Panc1 (cell line): ENCODE data around the gene PDE6A. TPM values are rescaled to one million over a fixed set of nuclear protein-coding genes. Genes with fewer than 3 reads are reported as not detected.
A peak's percentile ranks its signal among the peaks of the same experiment; 100 is the strongest.

Source experiments
- ATAC-seq: fragments of 200-7000 bp; cut with Tn5 transposase; 2 replicates; pipeline ENCODE4 v1.9.1; 2020; ENCODE audit warnings: mild to moderate bottlenecking, moderate library complexity
- BruUV-seq: library from RNA; stranded (reverse); fragments of 400-500 nt; replicated peaks from 2 replicates; lab custom pipeline; 2021; lab: Mats Ljungman, UMichigan
- CTCF ChIA-PET: fragments of 300-600 bp; sonication (Branson Sonifier 250); formaldehyde crosslinking; loops from one replicate; lab custom pipeline; 2022; ENCODE audit warnings: antibody characterized with exemption; lab: Charles Lee
- POLR2A ChIA-PET: fragments of 300-600 bp; sonication (Branson Sonifier 250); formaldehyde crosslinking; loops from one replicate; lab custom pipeline; 2022; ENCODE audit warnings: antibody characterized with exemption; lab: Charles Lee
- DNase-seq: peaks from one replicate; pipeline ENCODE4 v3.0.0-alpha.2; 2010; ENCODE audit warnings: low read depth, low spot score
- H3K27ac ChIP-seq: 2 replicates; pipeline ENCODE4 v1.5.1; 2011; ENCODE audit warnings: mild to moderate bottlenecking, low read length, inconsistent platforms
- H3K27me3 ChIP-seq: fragments of 200-500 bp; sonication (Bioruptor generic); 2 replicates; pipeline ENCODE4 v1.6.0; 2014; ENCODE audit warnings: low read length, inconsistent platforms; ENCODE audit not compliant: control insufficient read depth, insufficient read depth
- H3K36me3 ChIP-seq: fragments of 200-500 bp; sonication (Bioruptor generic); 2 replicates; pipeline ENCODE4 v1.5.1; 2014; ENCODE audit warnings: inconsistent platforms, mild to moderate bottlenecking, low read length, moderate library complexity; ENCODE audit not compliant: control insufficient read depth, insufficient read depth
- H3K4me1 ChIP-seq: 2 replicates; pipeline ENCODE4 v1.5.1; 2011; ENCODE audit warnings: inconsistent platforms, mild to moderate bottlenecking, low read length, moderate library complexity; ENCODE audit not compliant: control insufficient read depth, insufficient read depth
- H3K4me3 ChIP-seq, 2 experiments: 2 replicates each; pipeline ENCODE4 v1.5.1; 2011 to 2012; ENCODE audit warnings: low read depth in 2 of 2, low read length in 2 of 2, mild to moderate bottlenecking in 2 of 2, inconsistent platforms in 1 of 2, moderate library complexity in 1 of 2
- H3K9me3 ChIP-seq: fragments of 200-500 bp; sonication (Bioruptor generic); 2 replicates; pipeline ENCODE4 v1.5.1; 2014; ENCODE audit warnings: low read depth, mild to moderate bottlenecking, inconsistent platforms, low read length, moderate library complexity; ENCODE audit not compliant: control insufficient read depth, insufficient read depth
- POLR2AphosphoS5 ChIP-seq: IDR thresholded peaks from 2 replicates; pipeline ENCODE4 v1.6.1; 2012; ENCODE audit warnings: mild to moderate bottlenecking, low read depth, low read length, moderate library complexity
- SIN3A ChIP-seq: IDR thresholded peaks from 2 replicates; pipeline ENCODE4 v1.6.1; 2012; ENCODE audit warnings: low read depth, mild to moderate bottlenecking, low read length, moderate library complexity, borderline replicate concordance; ENCODE audit not compliant: insufficient read depth
- TCF7L2 ChIP-seq: IDR thresholded peaks from 2 replicates; pipeline ENCODE4 v1.6.1; 2011; ENCODE audit warnings: mild to moderate bottlenecking, low read depth, low read length, inconsistent platforms
- in situ Hi-C: cut with HindIII; loops from 2 replicates; pipeline ENCODE4 v1.10.0; 2016; ENCODE audit warnings: low sequenced_read_pairs, low pct_unique_long_range_greater_than_20kb
- intact Hi-C: fragments of 100-400 bp; cut with micrococcal nuclease; formaldehyde crosslinking; loops from one replicate; pipeline ENCODE4 v1.10.0; 2022; ENCODE audit not compliant: unreplicated experiment
- total RNA-seq: library from RNA; stranded (reverse); gene quantifications from one replicate; pipeline ENCODE4 v1.2.1, GENCODE V29; 2021; ENCODE audit not compliant: unreplicated experiment
- TF ChIP-seq, protein P1 (sequence below), 2 experiments: IDR thresholded peaks; 2 replicates each; pipeline ENCODE4 v1.6.1; 2011 to 2012; ENCODE audit warnings: low read depth in 2 of 2, control low read depth in 1 of 2, low read length in 1 of 2, mild to moderate bottlenecking in 1 of 2, moderate library complexity in 1 of 2; ENCODE audit not compliant: insufficient read depth in 1 of 2
- TF ChIP-seq, protein P2 (sequence below): fragments of 450-650 bp; IDR thresholded peaks from 2 replicates; pipeline ENCODE4 v1.5.1; 2017; ENCODE audit warnings: mild to moderate bottlenecking

The PDE6A gene
- total RNA-seq, 1 experiment from 2014 or later = 0.33 TPM

DNA sequence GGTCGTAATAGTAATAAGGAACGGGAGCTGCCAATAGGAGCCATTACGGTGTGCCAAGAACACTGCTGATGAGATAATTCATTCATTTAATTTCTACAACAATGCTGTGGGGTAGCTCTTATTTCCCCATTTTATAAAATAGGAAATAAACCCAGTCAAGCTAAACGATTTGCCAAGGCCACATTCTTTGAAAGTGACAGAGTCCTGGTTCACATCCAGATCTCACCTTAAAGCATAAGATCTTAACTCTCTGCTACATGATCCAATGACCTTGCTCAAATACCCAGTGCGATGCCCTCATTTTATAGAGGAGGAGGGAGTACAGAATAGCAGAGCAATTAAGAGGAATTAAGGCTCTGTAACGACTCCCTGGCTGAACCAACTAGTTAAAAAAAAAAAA, 5.0 kb downstream of the PDE6A start:
- no peak overlapping the region; a peak in 1 of 4 replicates for H3K4me3 ChIP-seq
- in situ Hi-C loops (no loop called here), intact Hi-C loops (no loop called here)
- no peaks in the 10 kb centered on the region for H3K36me3 ChIP-seq
- no peak for DNase-seq
- H3K4me1 ChIP-seq = peaks cover 66% of the 10 kb centered on the region
- TF ChIP-seq SIN3A (no peak), POLR2AphosphoS5 (no peak), TCF7L2 (no peak)
- TF ChIP-seq, protein P1, sequence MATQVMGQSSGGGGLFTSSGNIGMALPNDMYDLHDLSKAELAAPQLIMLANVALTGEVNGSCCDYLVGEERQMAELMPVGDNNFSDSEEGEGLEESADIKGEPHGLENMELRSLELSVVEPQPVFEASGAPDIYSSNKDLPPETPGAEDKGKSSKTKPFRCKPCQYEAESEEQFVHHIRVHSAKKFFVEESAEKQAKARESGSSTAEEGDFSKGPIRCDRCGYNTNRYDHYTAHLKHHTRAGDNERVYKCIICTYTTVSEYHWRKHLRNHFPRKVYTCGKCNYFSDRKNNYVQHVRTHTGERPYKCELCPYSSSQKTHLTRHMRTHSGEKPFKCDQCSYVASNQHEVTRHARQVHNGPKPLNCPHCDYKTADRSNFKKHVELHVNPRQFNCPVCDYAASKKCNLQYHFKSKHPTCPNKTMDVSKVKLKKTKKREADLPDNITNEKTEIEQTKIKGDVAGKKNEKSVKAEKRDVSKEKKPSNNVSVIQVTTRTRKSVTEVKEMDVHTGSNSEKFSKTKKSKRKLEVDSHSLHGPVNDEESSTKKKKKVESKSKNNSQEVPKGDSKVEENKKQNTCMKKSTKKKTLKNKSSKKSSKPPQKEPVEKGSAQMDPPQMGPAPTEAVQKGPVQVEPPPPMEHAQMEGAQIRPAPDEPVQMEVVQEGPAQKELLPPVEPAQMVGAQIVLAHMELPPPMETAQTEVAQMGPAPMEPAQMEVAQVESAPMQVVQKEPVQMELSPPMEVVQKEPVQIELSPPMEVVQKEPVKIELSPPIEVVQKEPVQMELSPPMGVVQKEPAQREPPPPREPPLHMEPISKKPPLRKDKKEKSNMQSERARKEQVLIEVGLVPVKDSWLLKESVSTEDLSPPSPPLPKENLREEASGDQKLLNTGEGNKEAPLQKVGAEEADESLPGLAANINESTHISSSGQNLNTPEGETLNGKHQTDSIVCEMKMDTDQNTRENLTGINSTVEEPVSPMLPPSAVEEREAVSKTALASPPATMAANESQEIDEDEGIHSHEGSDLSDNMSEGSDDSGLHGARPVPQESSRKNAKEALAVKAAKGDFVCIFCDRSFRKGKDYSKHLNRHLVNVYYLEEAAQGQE (IDR thresholded peaks at IDR 0.05; ENCODE audit: insufficient read depth in 1 of 2, low read depth in 2 of 2, low read length in 1 of 2) = no peak
- TF ChIP-seq, protein P2, sequence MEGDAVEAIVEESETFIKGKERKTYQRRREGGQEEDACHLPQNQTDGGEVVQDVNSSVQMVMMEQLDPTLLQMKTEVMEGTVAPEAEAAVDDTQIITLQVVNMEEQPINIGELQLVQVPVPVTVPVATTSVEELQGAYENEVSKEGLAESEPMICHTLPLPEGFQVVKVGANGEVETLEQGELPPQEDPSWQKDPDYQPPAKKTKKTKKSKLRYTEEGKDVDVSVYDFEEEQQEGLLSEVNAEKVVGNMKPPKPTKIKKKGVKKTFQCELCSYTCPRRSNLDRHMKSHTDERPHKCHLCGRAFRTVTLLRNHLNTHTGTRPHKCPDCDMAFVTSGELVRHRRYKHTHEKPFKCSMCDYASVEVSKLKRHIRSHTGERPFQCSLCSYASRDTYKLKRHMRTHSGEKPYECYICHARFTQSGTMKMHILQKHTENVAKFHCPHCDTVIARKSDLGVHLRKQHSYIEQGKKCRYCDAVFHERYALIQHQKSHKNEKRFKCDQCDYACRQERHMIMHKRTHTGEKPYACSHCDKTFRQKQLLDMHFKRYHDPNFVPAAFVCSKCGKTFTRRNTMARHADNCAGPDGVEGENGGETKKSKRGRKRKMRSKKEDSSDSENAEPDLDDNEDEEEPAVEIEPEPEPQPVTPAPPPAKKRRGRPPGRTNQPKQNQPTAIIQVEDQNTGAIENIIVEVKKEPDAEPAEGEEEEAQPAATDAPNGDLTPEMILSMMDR = no peak
- no peaks in the 10 kb centered on the region for H3K9me3 ChIP-seq
- peak overlapping the region; percentile 98 for H3K27ac ChIP-seq
- ChIA-PET CTCF (interaction anchor here (0.9 to 1.3 kb wide), 3 partner anchors 20 to 23 kb away, joined by 3 to 5 read pairs (median 4); no protein-coding TSS in a partner anchor), POLR2A (interaction anchor here (1.2 to 1.3 kb wide), 2 partner anchors 18 to 21 kb away, joined by 6 to 11 read pairs; partner anchors contain the start of gene SLC26A2)
- no peaks in the 10 kb centered on the region for H3K27me3 ChIP-seq
- peak; percentile 40 for ATAC-seq
- BruUV-seq = no TSS peak

DNA sequence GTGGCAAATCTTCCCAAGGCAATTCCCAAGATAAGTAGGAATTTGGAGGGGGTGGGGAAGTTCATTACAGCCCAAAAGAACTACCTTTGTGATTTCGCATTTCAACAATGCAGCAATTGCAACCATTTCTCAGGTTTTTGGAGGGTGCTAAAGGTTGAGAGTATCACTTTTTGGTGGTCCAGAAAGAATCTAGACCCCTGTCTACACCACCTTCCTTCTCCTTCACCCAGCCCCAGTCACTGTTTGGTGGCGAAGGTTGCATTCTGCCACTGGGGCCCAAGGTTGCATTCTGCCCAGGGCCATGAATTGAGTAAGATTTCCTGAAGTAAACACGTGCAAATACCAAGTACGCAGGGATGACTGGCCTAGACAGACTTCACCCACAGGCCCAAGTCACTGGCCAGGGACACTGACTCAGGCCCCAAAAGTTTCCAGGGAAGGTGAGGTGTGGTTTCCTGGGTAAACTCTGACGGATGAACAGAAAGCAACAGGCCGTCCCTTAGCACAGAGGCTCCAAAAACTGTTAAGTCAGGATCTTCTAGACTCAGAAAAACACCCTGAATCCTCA, 5.7 kb downstream of the PDE6A start:
- ChIA-PET POLR2A (interaction anchor here (1.2 to 1.3 kb wide), 2 partner anchors 19 to 21 kb away, joined by 6 to 11 read pairs; partner anchors contain the start of gene SLC26A2), CTCF (interaction anchor here (0.9 to 1.3 kb wide), 2 partner anchors 21 to 24 kb away, joined by 3 to 4 read pairs; no protein-coding TSS in a partner anchor)
- in situ Hi-C loops (no loop called here), intact Hi-C loops (no loop called here)
- TF ChIP-seq POLR2AphosphoS5 (peak; percentile 22; the same call in 1 of the 2 replicates), TCF7L2 (no peak)
- TF ChIP-seq, protein P1 (IDR thresholded peaks at IDR 0.05; ENCODE audit: insufficient read depth in 1 of 2, low read depth in 2 of 2, low read length in 1 of 2) = no peak
- TF ChIP-seq, protein P2 = no peak
- ATAC-seq (peak; percentile 84), DNase-seq (peak; percentile 97)
- H3K27me3 ChIP-seq = no peaks in the 10 kb centered on the region
- H3K27ac ChIP-seq = peak overlapping the region; percentile 98
- no peaks in the 10 kb centered on the region for H3K36me3 ChIP-seq
- BruUV-seq = no TSS peak
- peak overlapping the region in 1 of 2 experiments; percentile 2; a peak in 2 of 4 replicates for H3K4me3 ChIP-seq
- no peaks in the 10 kb centered on the region for H3K9me3 ChIP-seq
- peaks cover 66% of the 10 kb centered on the region for H3K4me1 ChIP-seq
